ENCODE measurements around the gene PBX1.

GRCh38 chr1:164664127-164664526, 105.1 kb downstream of the PBX1 start:
- TF ChIP-seq CTCF (IDR thresholded peaks at IDR 0.05): no peak
- no peak for TF ChIP-seq POLR2A (IDR thresholded peaks at IDR 0.05)

All from esophagus squamous epithelium (tissue), 4 donors.